Thyroid gland (tissue), 4 donors: ENCODE data around the gene RPS6KA4.

Experiments
- POLR2A ChIP-seq, 2 donors: fragments of 450-650 bp; IDR thresholded peaks; one replicate each; pipeline ENCODE4 v1.6.1; 2017; ENCODE audit warnings: antibody characterized with exemption in 2 of 2, mild to moderate bottlenecking in 2 of 2, moderate library complexity in 1 of 2
- TF ChIP-seq, protein P1 (sequence below), 6 experiments: fragments of 200-600 bp in 3 of 6; fragments of 450-650 bp in 3 of 6; sonication (generic) in 3 of 6; IDR thresholded peaks; one replicate each; pipeline ENCODE4 v1.5.1; 2016 to 2019; ENCODE audit warnings: antibody characterized with exemption in 6 of 6, mild to moderate bottlenecking in 2 of 6, inconsistent platforms in 1 of 6, moderate library complexity in 1 of 6

DNA sequence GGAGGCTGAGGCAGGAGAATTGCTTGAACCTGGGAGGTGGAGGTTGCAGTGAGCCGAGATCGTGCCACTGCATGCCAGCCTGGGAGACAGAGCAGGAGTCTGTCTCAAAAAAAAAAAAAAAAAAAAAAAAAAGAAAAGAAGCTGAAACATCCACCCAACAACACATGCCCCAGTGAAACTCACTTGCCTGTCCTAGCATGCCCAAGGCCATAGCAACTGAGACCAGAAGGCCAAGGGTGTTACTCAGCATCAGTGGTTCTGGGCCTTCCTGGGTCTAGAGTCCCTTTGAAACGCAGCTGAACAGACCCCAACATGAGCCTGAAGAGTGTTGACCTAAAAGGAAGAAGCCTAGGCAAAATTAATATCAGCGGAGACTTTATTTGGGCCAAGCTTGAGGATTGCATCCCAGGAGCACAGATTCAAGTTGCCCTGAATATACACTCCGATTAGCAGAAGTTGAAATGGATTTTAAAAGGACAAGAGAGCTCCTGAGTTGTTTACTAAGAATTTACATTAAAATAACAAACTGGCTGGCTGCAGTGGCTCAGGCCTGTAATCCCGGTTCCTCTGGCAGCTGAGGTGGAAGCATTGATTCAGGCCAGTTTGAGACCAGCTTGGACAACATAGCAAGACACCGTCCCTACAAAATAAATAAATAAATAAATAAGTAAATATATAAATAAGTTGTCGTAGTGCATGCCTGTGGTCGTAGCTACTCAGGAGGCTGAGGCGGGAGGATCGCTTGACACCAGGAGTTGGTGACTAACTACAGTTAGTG is 34.1 kb upstream of the RPS6KA4 start:
- TF ChIP-seq, protein P1, sequence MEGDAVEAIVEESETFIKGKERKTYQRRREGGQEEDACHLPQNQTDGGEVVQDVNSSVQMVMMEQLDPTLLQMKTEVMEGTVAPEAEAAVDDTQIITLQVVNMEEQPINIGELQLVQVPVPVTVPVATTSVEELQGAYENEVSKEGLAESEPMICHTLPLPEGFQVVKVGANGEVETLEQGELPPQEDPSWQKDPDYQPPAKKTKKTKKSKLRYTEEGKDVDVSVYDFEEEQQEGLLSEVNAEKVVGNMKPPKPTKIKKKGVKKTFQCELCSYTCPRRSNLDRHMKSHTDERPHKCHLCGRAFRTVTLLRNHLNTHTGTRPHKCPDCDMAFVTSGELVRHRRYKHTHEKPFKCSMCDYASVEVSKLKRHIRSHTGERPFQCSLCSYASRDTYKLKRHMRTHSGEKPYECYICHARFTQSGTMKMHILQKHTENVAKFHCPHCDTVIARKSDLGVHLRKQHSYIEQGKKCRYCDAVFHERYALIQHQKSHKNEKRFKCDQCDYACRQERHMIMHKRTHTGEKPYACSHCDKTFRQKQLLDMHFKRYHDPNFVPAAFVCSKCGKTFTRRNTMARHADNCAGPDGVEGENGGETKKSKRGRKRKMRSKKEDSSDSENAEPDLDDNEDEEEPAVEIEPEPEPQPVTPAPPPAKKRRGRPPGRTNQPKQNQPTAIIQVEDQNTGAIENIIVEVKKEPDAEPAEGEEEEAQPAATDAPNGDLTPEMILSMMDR (IDR thresholded peaks at IDR 0.05) = no peak
- TF ChIP-seq POLR2A (IDR thresholded peaks at IDR 0.05) = no peak
